Measurements from ENCODE around the gene PSMD10. TPM values are rescaled to one million over a fixed set of nuclear protein-coding genes. Genes with fewer than 3 reads are reported as not detected.

Gene PSMD10
- total and polyA plus RNA-seq, 11 donors: 14.9 to 33.4 (median 21.2) TPM

- intact Hi-C loops (cut with DNase I): loop anchor here in 2 of 10 donors (5.0 to 10.0 kb wide), 2 partner anchors 41 to 48 kb away; partner anchors contain the start of genes ATG4A (in 1 of the 2) and PSMD10 (in 1 of the 2)
- peak overlapping the region in 5 of 12 donors; percentile 19 to 82 (median 75) for H3K27ac ChIP-seq
- WGBS, 4 donors: 72 to 85% (median 76%) methylated on average over 2 of the region's 2 CpGs
- TF ChIP-seq POLR2A (IDR thresholded peaks at IDR 0.05) (no peak), CTCF (IDR thresholded peaks at IDR 0.05) (no peak)
- H3K27me3 ChIP-seq: peaks cover 0 to 9% (median 0%) of the 10 kb centered on the region in 9 donors
- H3K4me1 ChIP-seq: peaks cover 0 to 4% (median 0%) of the 10 kb centered on the region in 12 donors
- H3K9me3 ChIP-seq: no peaks in the 10 kb centered on the region
- peaks cover 0 to 34% (median 18%) of the 10 kb centered on the region in 9 donors for H3K36me3 ChIP-seq
- ATAC-seq: no peak
- no peak overlapping the region for H3K4me3 ChIP-seq
- no peak for DNase-seq
Measured at GRCh38 chrX:108132876-108133275, 41.5 kb upstream of the PSMD10 start.

GRCh38 chrX:108132034-108132433, 40.7 kb upstream of the PSMD10 start:
- DNase-seq (no peak), ATAC-seq (no peak)
- WGBS, 4 donors: 81 to 91% (median 88%) methylated on average over 8 of the region's 8 CpGs
- intact Hi-C loops (cut with DNase I): loop anchor here in 2 of 10 donors (5.0 to 10.0 kb wide), 2 partner anchors 40 to 47 kb away; partner anchors contain the start of genes ATG4A (in 1 of the 2) and PSMD10 (in 1 of the 2)
- Histone ChIP-seq H3K27me3 (peaks cover 0 to 9% (median 0%) of the 10 kb centered on the region in 9 donors), H3K4me3 (no peak overlapping the region), H3K4me1 (peaks cover 0 to 4% (median 0%) of the 10 kb centered on the region in 12 donors), H3K9me3 (no peaks in the 10 kb centered on the region), H3K27ac (peak overlapping the region in 11 of 12 donors; percentile 8 to 82 (median 70)), H3K36me3 (peaks cover 0 to 33% (median 15%) of the 10 kb centered on the region in 9 donors)
- TF ChIP-seq CTCF (IDR thresholded peaks at IDR 0.05) (no peak), POLR2A (IDR thresholded peaks at IDR 0.05) (no peak)

GRCh38 chrX:108131471-108131870, 40.1 kb upstream of the PSMD10 start:
- no peak overlapping the region for H3K4me3 ChIP-seq
- H3K4me1 ChIP-seq: peaks cover 0 to 4% (median 0%) of the 10 kb centered on the region in 12 donors
- TF ChIP-seq POLR2A (IDR thresholded peaks at IDR 0.05) (no peak), CTCF (IDR thresholded peaks at IDR 0.05) (no peak)
- H3K36me3 ChIP-seq: peaks cover 0 to 31% (median 14%) of the 10 kb centered on the region in 9 donors
- peak in 3 of 4 donors; percentile 56 to 92 (median 67) for ATAC-seq
- no peaks in the 10 kb centered on the region for H3K9me3 ChIP-seq
- WGBS, 4 donors: 52 to 66% (median 57%) methylated on average over 2 of the region's 2 CpGs
- intact Hi-C loops (cut with DNase I): loop anchor here in 2 of 10 donors (5.0 to 10.0 kb wide), 2 partner anchors 39 to 47 kb away; partner anchors contain the start of genes ATG4A (in 1 of the 2) and PSMD10 (in 1 of the 2)
- peak overlapping the region in 11 of 12 donors; percentile 8 to 82 (median 70) for H3K27ac ChIP-seq
- peaks cover 0 to 9% (median 0%) of the 10 kb centered on the region in 9 donors for H3K27me3 ChIP-seq
- peak in 1 of 5 donors; percentile 16 for DNase-seq

- ATAC-seq: no peak
- intact Hi-C loops (cut with DNase I): loop anchor here in 2 of 10 donors (5.0 to 10.0 kb wide), 2 partner anchors 39 to 46 kb away; partner anchors contain the start of genes ATG4A (in 1 of the 2) and PSMD10 (in 1 of the 2)
- 67 to 97% (median 73%) methylated on average over 1 of the region's 1 CpG for WGBS, 4 donors
- peaks cover 0 to 9% (median 0%) of the 10 kb centered on the region in 9 donors for H3K27me3 ChIP-seq
- H3K36me3 ChIP-seq: peaks cover 0 to 31% (median 14%) of the 10 kb centered on the region in 9 donors
- peak overlapping the region in 9 of 12 donors; percentile 13 to 74 (median 64) for H3K27ac ChIP-seq
- DNase-seq: no peak
- H3K4me3 ChIP-seq: no peak overlapping the region
- TF ChIP-seq POLR2A (IDR thresholded peaks at IDR 0.05) (no peak), CTCF (IDR thresholded peaks at IDR 0.05) (no peak)
- H3K4me1 ChIP-seq: peaks cover 0 to 4% (median 0%) of the 10 kb centered on the region in 12 donors
- no peaks in the 10 kb centered on the region for H3K9me3 ChIP-seq
Measured at GRCh38 chrX:108130889-108131288, 39.5 kb upstream of the PSMD10 start.
